ENCODE results near the gene DLX6.

Gene DLX6

DNA sequence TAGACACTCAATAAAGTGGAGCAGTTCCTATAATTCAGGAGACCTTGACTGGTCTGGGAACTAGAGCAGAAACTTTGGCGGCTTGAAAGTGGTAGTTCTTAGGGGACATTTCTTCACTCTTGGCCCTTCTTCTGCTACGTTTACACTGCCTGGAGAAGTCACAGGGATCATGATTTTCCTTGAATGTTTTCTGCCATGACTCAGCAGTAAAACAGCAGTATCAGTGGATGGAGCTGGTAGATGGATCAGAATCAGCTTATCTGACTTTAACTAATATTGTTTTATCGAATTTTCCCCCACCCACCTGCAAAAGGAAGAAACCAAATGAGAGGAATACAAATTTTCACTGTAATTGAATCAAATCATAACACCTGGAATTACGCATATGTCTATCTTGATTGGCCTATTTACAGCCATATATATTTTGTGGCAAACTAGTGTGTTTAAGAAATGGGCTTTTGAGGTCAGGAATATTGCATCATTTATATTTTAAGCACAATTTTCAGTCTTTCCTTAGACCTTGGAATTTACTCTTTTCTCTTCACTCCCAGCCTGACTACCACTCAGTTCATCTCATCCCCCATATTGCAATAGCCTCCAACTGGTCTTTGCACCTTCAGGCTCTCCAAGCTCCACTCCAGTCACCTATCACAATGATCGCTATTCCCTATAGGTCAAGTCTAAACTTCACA is 34.2 kb downstream of the DLX6 start:
- Histone ChIP-seq H4K20me1 (ENCODE audit: control insufficient read depth, insufficient read depth, low read depth, low read length) (no peaks in the 10 kb centered on the region), H3F3A (ENCODE audit: control insufficient read depth, insufficient read depth) (no peaks in the 10 kb centered on the region), H3K36me3 (ENCODE audit: control insufficient read depth, low read length) (no peaks in the 10 kb centered on the region), H3K27ac (ENCODE audit: low read depth, low read length) (no peak overlapping the region), H3K4me3 (ENCODE audit: low read length) (no peak overlapping the region), H3K79me2 (ENCODE audit: control insufficient read depth, low read length) (no peaks in the 10 kb centered on the region), H3K27me3 (ENCODE audit: control insufficient read depth, low read length) (no peaks in the 10 kb centered on the region), H3K9me2 (replicated peaks; ENCODE audit: control insufficient read depth, low read length) (no peaks in the 10 kb centered on the region), H3K4me2 (ENCODE audit: low read length) (no peak overlapping the region), H3K9me3 (ENCODE audit: control insufficient read depth, insufficient read depth, low read length) (no peaks in the 10 kb centered on the region), H3K4me1 (ENCODE audit: control insufficient read depth, low read length) (no peaks in the 10 kb centered on the region)
- TF ChIP-seq, protein P1, sequence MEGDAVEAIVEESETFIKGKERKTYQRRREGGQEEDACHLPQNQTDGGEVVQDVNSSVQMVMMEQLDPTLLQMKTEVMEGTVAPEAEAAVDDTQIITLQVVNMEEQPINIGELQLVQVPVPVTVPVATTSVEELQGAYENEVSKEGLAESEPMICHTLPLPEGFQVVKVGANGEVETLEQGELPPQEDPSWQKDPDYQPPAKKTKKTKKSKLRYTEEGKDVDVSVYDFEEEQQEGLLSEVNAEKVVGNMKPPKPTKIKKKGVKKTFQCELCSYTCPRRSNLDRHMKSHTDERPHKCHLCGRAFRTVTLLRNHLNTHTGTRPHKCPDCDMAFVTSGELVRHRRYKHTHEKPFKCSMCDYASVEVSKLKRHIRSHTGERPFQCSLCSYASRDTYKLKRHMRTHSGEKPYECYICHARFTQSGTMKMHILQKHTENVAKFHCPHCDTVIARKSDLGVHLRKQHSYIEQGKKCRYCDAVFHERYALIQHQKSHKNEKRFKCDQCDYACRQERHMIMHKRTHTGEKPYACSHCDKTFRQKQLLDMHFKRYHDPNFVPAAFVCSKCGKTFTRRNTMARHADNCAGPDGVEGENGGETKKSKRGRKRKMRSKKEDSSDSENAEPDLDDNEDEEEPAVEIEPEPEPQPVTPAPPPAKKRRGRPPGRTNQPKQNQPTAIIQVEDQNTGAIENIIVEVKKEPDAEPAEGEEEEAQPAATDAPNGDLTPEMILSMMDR (IDR thresholded peaks at IDR 0.05; ENCODE audit: low read depth, low read length, poor library complexity, severe bottlenecking) = no peak
- TF ChIP-seq EZH2phosphoT487 (IDR thresholded peaks at IDR 0.05; ENCODE audit: borderline replicate concordance, low read length) = no peak

- TF ChIP-seq, protein P1 (IDR thresholded peaks at IDR 0.05; ENCODE audit: low read depth, low read length, poor library complexity, severe bottlenecking) = no peak
- no peak for TF ChIP-seq EZH2phosphoT487 (IDR thresholded peaks at IDR 0.05; ENCODE audit: borderline replicate concordance, low read length)
- Histone ChIP-seq H3K4me2 (ENCODE audit: low read length) (no peak overlapping the region), H3K9me2 (replicated peaks; ENCODE audit: control insufficient read depth, low read length) (no peaks in the 10 kb centered on the region), H3K27me3 (ENCODE audit: control insufficient read depth, low read length) (no peaks in the 10 kb centered on the region), H3K4me3 (ENCODE audit: low read length) (no peak overlapping the region), H3K4me1 (ENCODE audit: control insufficient read depth, low read length) (no peaks in the 10 kb centered on the region), H3K27ac (ENCODE audit: low read depth, low read length) (no peak overlapping the region), H3F3A (ENCODE audit: control insufficient read depth, insufficient read depth) (no peaks in the 10 kb centered on the region), H4K20me1 (ENCODE audit: control insufficient read depth, insufficient read depth, low read depth, low read length) (no peaks in the 10 kb centered on the region), H3K36me3 (ENCODE audit: control insufficient read depth, low read length) (no peaks in the 10 kb centered on the region), H3K79me2 (ENCODE audit: control insufficient read depth, low read length) (no peaks in the 10 kb centered on the region), H3K9me3 (ENCODE audit: control insufficient read depth, insufficient read depth, low read length) (no peaks in the 10 kb centered on the region)
Observed at GRCh38 chr7:97043281-97043680, 37.9 kb downstream of the DLX6 start.
